HG03139 (cell line): ENCODE results near the gene JPT2.
"Not testable (repeated sequence)": the region's sequence is repeated elsewhere in the genome, so short reads cannot be mapped to it uniquely, and the experiment has no call there.

Experiments
- ATAC-seq: cut with Tn5 transposase; IDR thresholded peaks from one replicate; pipeline ENCODE4 v1.9.1; 2021; ENCODE audit not compliant: unreplicated experiment

The JPT2 gene

DNA sequence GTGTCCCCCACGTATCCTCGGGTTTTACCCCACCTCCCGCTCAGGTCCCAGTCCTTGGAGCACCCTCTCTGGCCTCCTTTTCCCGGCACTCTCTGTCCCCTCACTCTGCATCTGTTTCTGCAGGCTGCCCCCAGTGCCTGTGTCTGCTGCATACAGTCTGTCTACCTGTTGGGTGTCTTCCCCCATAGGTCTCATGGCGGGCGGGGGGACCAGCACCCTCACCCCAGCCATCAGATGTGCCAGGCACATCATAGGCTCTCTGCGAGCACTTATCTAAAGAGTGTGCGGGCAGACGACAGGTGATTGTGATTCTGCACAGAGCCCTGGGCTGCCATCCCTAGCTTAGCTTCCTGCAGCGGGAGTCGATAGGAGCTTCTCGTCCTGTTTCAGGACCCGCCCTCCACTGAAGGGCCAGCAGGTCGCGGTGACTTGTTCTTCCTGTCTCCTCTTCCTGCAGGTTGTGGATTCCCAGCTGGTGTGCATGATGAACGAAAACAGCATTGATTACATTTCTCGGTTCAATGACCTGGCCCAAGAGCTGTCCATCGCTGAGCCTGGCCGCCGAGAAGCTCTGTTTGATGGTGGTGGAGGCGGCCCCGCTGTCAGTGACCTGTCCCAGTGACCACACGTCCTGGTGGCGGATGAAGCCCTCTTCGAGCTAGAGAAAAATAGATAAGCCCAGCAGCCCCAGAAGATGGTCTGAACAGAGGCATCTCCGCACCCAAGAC, 4.5 kb upstream of the JPT2 start:
- ATAC-seq, result no peak

DNA sequence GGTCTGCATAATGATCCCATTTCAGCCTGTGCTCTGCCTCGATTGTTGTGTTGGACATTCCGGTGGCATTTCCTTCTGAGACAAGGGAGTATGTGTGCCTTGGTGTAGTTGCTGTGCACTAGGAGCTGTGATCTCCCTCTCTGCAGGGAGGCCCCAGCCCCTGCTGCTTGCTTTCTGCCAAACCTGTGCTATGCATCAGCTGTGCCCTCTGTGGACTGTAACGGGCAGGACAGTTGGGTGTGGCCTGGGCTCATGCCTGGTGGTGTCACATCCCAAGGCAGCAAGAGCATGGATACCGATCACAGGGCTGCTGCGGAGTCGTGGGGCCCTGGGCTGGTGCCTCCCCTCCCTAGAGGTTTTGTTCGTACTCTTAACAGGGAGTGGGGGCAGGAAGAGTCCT, 3.8 kb upstream of the JPT2 start:
- no peak for ATAC-seq

DNA sequence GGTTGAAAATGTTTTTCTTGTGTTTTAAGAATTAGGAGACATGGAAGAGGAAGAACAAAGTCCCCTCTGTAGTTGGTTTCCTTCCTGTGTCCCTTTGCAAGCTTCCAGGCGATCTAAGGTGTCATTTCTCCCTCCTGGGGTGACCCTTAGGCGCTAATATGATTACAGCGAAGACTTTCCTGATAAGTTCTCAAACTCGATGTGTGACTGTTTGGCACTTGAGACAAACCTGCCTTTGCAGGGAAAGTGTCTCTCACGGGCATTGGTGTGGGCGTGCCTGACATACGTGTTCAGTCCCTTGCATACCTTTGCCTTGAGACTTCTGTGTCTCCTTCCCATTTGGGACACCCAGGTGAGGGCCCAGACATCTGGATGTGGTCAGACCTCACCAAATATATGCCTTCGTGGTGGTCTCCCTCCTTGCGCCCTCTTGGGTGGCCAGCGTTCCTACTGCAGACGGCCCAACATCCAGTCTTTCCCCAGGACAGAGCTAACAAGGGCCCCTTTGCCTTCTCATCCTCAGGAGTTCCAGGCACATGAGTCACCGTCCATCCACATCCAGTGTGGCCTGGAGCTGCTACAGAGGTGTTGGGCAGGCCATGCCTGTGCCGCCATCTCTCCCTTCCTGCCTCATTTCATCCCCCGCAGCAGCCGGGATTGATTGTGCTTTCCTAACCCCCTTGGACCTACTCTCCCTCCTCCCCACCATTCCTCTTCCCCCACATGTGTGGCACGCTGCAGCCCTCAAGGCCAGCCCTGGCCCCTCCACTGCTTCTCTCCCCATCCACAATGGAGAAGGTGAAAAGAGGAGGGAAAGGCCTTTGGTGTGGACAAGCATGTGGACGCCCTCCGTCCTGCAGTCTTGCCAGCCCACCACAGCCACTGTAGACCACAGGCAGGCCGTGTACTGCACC, 3.1 kb upstream of the JPT2 start:
- no peak for ATAC-seq

DNA sequence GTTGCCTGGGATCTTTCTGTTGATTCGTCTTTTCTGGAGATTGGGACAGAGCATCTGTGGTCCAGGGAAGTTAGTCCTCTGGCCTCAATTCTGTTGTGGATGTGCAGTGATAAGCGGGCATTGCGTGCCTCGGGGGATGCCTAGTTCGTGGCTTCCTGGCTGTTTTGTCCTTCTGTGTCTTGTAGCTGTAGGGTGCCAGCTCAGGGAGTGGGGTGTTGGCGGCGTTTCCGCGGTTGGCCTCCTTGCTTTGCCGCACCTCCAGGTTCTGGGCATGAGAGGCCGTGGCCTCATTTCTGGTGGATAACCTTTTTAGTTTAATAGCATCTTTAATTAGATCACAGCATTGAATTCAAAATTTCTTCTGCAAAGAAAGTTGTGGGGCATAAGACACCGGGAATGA, 1.4 kb upstream of the JPT2 start:
- ATAC-seq, result no peak

DNA sequence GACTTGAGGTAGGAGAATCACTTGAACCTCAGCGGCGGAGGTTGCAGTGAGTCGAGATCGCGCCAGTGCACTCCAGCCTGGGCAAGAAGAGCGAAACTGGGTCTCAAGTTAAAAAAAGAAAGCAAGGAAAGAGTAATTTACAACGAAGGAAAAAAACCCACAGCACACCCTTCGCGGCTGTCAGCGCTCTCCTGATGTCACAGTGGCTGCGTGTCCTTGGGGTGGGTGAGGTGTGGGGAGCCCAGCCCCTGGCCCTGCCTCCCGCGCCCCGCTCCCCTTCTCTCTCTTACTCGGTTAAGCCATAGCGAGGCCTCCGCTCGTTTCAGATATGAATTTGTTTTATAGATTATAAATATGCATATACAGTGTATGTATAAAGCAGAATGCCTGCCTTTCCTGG, 740 bp upstream of the JPT2 start:
- ATAC-seq, result no peak

DNA sequence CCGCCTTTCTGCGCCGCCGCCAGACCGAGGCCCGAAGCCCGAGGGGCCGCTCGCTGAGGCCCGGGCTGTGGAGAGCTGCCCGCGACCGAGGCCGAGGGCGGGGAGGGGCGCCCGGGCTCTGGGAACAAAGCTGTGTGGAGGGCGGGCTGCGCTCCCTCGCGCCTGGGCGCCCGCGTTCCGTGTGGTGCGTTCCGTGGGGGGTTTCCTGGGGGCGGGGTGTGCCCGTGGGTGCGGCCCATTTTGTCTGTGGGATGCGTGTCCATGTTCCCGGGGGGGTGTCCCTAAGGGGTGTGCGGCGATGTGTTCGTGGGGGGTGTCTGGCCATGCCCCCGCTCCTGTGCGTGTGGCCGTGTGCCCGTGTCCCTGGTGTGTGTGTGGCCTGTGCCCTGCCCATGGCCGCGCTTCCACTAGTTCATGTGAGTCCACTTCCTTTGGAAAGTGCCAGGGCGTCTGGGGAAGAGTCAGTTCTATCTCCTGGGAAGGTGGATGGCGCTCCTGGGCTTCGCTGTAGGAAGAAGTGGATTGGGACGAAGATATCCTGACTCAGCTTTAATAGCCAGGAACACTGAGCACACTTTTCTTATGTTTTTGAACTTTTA, 520 bp downstream of the JPT2 start:
- peak; percentile 14 for ATAC-seq

DNA sequence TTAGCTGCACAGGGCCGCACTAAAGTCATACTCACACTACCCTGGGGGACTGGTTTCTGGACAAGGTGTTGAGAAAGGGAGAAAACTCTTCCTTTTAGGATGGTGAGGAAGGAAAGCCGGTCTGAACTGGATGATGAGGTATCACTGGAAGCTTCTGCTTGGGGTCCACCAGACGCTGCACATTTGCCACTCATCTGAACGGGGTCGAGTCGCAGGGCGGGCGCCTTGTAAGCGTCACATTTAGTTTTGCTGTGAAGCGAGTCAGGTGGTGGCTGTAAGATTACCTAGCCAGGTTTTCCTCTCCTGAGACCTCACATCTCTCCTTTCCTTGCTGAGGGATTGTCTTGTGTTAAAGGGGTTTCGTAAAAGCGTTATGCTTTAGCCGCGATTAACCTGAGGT, 2.3 kb downstream of the JPT2 start:
- no peak for ATAC-seq

DNA sequence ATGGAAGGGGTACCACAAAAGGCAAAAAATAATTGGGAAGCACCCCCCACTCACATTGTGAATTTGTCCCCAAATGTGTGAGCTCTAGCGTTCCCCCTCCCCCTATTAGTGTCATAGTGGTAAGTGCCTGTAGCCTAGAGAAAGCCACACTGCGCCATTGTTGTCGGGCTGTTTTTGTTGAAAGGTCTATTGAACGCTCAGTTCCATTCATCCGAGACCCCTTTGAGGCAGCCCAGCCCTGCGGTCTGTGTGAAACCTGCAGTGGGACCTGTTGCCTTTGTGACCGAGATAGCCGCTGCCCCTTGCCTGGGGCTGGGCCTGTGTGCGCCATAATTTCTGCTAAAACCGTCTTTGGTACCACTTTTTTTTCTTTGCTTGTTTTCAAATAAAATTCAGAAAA, 3.0 kb downstream of the JPT2 start:
- no peak for ATAC-seq

DNA sequence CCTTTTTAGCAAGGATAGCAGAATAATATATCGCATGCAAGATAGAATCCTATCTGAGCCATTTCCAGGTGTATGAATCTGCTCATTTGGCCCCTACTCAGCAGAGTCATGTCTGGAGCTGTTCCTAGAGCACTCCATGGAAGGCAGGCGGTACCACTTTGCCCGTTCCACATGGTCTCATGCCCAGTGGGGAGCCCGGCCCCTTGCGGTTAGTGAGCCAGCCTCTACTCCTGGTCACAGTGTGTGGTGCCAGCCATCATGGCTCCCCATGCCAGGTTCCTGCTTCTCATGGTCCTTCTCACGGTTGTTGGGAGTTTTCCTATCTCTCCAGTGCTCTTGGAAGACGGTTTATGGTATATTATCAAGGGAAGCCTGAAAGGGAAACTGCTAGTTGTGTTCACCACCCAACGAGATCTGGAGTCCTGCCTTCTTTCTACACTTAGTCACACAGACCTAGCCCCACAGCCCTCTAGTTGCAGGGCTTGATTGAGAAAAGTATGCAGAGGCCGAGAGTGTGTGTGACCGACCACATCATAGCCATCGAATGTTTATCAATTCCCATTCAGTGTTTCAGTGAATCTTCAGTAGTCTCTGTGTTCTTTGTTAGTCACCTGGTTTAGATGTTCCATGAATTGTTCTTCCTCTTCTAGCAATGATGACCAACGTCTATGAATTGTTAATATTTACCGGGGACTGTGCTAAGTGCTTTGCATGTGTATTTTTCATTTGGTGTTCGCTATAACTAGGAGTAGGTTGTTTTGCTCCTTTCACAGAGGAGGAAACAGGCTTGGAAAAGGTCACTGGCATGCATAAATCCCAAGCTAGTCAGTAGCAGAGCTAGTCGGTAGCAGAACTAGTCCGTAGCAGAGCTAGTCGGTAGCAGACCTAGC, 9.6 kb downstream of the JPT2 start:
- ATAC-seq, result no peak

DNA sequence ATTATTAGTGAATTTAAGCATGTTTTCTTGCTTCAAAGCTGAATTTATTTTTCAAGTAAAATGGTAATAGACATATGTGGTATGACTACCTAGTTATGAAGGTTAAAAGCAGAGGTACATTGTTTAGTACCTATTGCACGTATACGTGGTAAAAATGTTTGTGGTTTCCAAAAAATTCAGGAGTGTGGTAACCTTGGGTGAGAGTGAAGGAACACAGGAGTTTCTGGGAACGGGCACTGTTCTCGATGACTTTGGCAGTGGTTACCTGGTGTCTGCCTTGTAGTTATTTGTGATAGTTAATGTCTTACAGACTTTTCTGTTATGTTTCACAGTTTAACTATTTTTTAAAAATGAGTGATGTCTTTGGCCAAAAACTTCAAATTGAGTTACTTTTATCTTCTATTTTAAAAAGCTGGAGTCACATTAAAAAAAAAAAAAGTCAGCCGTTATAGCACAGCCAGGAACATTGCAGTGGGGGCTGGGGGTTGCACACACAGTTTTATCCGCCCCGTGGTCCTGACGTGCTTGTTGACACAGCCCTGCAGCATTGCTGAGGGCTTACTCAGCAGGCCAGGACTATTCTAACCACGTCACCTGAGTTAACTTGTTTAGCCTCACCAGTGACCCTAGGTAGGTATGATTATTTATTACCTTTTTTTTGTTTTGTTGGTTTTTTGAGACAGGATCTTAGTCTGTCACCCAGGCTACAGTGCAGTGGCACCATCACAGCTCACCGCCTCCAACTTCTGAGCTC, 10.9 kb downstream of the JPT2 start:
- no peak for ATAC-seq

DNA sequence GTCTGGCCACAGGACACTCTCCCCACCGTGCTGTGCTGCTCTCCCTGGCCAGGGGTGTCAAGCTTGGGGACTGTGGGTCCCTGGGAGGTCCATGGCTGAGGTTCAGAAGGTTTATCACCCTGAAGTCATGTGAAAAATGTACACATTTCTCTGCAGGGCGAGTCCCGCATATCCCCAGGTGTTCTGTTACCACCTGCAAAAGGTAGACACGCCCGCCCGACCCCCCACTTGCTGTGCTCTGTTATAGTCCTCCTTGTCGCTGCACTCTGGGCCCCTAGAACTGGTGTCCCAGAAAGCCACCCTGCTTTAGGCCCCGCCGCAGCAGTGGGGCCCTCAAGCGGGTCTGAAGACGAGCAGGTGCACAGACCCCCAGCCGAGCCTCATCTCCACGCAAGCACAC, 11.8 kb downstream of the JPT2 start:
- ATAC-seq, result no peak

DNA sequence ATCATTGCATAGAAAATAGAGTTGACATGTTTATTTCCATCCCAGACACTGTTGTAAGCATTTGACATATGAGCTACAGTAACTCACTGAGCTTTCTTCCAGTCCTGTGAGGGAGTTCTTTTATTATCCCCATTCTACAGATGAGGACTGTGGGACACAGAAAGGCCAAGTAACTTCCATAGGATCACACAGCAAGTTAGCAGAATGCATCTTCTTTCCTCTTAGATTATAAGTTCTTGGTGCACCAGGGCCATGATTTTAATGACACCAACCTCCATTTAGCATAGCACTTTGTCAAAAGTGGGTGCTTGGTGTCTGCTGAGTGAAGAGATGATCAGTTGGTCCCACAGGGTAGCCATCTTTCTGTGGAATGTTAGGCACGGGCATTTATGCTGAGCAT, 12.7 kb downstream of the JPT2 start:
- no peak for ATAC-seq

DNA sequence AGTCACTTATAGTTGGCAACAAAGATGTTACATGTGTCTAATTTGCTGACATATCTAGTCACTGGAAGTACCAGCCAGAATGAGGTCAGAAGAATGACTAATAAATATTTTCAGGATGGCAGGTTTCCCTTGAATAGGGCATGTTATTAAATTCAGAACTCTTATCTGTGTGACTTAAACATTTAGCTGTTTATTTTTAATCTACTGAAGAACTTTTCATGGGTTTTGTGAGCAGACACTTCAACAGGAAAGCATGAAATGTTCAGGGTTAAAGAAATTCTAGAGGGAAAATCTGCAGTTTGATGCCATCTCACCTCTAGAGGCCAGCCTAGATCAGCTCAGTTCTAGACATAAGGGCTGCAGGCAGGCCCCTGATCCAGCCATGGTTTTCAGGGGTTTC, 13.2 kb downstream of the JPT2 start:
- ATAC-seq, result no peak

DNA sequence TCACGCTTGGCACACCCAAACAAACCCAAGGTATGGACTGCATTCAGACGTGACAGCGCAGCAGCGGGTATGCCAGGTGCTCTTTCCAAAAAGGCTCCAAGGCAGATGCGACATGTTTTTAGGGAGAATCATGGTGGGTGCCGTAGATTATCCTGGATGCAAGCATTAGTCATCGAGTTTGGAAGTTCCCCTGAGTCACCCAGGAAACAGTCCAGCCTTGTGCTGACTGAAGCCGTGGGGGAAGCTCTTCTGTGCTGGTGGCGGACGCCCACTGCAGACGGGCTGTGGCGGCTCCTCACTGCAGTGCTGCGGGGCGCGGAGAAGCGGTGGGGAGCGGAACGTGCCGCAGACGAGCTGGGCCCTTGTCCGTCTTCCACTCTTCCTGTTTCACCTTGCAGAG, 13.9 kb downstream of the JPT2 start:
- no peak for ATAC-seq

DNA sequence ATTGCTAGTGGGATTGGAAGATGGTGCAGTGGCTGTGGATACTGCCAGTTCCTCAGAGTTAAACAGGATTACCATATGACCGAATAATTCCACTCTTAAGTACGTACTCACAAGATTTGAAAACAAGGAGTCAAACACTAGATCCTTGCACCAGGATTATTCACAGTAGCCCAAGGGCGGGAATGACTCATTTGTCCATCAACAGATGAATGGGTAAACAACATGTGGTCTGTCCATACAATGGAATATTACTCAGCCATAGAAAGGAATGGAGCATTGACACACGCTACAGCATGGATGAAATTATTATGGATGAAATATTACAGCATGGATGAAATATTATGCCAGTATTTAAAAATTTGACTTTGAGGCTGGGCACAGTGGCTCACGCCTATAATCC, 18.8 kb downstream of the JPT2 start:
- no peak for ATAC-seq

DNA sequence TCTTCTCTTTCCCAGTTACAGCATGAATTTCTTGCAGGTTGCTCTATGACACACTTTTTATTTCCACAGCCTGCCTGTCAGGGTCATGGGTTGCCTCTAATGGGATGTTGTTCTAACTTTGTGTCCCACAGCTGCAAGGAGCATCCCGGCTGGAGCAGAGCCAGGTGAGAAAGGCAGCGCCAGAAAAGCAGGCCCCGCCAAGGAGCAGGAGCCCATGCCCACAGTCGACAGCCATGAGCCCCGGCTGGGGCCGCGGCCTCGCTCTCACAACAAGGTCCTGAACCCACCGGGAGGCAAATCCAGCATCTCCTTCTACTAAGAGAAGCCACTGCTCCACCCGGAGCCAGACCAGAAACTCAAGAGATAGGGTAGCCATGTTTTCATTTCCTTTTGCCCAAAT, 20.6 kb downstream of the JPT2 start:
- ATAC-seq, result no peak

DNA sequence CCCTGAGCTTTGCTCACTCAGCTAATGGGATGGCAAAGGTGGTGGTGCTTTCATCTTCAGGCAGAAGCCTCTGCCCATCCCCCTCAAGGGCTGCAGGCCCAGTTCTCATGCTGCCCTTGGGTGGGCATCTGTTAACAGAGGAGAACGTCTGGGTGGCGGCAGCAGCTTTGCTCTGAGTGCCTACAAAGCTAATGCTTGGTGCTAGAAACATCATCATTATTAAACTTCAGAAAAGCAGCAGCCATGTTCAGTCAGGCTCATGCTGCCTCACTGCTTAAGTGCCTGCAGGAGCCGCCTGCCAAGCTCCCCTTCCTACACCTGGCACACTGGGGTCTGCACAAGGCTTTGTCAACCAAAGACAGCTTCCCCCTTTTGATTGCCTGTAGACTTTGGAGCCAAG, 22.2 kb downstream of the JPT2 start:
- no peak for ATAC-seq

DNA sequence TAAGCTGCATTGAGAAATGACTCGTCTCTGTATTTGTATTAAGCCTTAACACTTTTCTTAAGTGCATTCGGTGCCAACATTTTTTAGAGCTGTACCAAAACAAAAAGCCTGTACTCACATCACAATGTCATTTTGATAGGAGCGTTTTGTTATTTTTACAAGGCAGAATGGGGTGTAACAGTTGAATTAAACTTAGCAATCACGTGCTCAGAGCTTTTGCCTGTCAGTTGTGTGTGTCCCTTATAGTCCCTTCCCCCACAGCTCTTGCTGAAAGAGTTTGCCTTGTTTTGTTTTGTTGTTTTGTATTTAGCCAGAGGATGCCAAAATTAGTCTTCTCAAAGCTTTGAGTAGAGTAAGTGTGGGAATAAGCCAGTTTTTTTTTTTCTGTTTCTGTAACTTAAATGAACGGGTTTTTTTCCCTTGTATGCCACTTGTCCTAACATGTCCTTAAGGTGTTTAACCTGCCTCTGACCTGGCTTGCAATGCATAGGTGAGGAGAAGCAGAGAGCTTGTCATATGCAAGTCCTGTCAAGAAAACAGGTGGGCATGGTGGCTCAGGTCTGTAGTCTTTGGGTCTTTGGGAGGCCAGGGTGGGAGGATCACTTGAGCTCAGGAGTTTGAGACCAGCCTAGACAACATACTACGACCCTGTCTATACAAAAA, 23.3 kb downstream of the JPT2 start:
- ATAC-seq, result no peak

DNA sequence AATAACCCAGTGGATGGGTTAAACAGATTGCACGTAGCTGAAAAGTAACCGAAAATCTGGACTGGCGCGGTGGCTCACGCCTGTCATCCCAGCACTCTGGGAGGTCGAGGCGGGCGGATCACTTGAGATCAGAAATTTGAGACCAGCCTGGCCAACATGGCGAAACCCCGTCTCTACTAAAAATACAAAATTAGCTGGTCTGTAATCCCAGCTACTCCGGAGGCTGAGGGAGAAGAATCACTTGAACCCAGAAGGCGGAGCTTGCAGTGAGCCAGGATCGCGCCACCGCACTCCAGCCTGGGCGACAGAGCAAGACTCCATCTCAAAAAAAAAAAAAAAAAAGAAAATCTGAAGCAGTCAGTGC, 27.2 kb downstream of the JPT2 start:
- ATAC-seq, result not testable (repeated sequence)
